HUES64 (cell line): ENCODE results near the gene EIF5B.
A peak's percentile ranks its signal among the peaks of the same experiment; 100 is the strongest.

Experiments
- H3K27ac ChIP-seq: 2 replicates; pipeline ENCODE4 v1.7.0; 2013; ENCODE audit warnings: low read depth, low read length, inconsistent platforms
- H3K27me3 ChIP-seq: 2 replicates; pipeline ENCODE4 v1.6.1; 2013; ENCODE audit warnings: mild to moderate bottlenecking, low read length; ENCODE audit not compliant: insufficient read depth
- H3K36me3 ChIP-seq: 2 replicates; pipeline ENCODE4 v1.6.1; 2013; ENCODE audit warnings: mild to moderate bottlenecking, low read length; ENCODE audit not compliant: insufficient read depth
- H3K4me1 ChIP-seq: 2 replicates; pipeline ENCODE4 v1.6.1; 2013; ENCODE audit warnings: mild to moderate bottlenecking, low read length, moderate library complexity; ENCODE audit not compliant: insufficient read depth
- H3K4me3 ChIP-seq: 2 replicates; pipeline ENCODE4 v1.5.1; 2013; ENCODE audit warnings: mild to moderate bottlenecking, low read length, moderate library complexity
- H3K9ac ChIP-seq: 2 replicates; pipeline ENCODE4 v1.6.1; 2013; ENCODE audit warnings: mild to moderate bottlenecking, low read depth, low read length
- H3K9me3 ChIP-seq: 2 replicates; pipeline ENCODE4 v1.6.1; 2013; ENCODE audit warnings: low read depth, low read length; ENCODE audit not compliant: insufficient read depth
- WGBS: fragments of 150-250, 120-280 bp; methylation state at CpG from one replicate; pipeline ENCODE4 v1.1.7; 2013; ENCODE audit warnings: missing lambda C conversion rate; 5-methylcytosine and 5-hydroxymethylcytosine counted together

Gene EIF5B

DNA sequence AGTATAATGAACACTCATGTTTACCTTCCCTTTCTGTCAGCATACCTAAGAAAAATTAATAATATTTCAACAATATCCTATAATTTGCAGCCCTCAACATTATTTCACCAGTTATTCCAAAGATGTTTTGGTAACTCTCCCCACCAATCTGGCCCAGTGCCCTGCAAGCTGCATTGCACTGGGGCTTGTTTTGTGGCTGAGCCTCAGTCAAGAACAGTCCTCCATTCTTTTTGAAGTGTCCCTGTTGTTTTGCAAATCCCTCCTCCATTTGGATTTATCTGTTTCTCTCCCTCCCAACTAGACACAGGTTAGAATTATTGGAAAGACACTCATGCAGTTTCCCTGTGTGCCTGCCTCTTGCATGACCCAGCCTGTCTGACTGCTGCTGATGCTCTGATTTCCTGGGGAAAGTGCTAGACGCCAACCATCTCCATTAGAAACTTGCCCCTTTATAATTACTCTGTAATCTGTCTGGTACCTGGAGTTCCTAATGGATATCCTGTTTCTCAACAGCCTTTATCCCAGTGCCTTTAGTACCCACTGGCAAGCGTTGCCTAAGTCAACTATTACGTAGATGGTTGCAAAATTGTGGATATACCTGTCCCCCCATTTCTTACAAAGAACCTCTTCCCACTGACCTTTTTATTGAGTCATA lies 60.2 kb downstream of the EIF5B start:
- Histone ChIP-seq H3K27me3 (no peaks in the 10 kb centered on the region), H3K27ac (no peak overlapping the region), H3K36me3 (peaks cover 100% of the 10 kb centered on the region), H3K4me1 (no peaks in the 10 kb centered on the region), H3K9ac (no peak overlapping the region), H3K4me3 (no peak overlapping the region), H3K9me3 (no peaks in the 10 kb centered on the region)
- 92% methylated on average over 3 of the region's 3 CpGs for WGBS

DNA sequence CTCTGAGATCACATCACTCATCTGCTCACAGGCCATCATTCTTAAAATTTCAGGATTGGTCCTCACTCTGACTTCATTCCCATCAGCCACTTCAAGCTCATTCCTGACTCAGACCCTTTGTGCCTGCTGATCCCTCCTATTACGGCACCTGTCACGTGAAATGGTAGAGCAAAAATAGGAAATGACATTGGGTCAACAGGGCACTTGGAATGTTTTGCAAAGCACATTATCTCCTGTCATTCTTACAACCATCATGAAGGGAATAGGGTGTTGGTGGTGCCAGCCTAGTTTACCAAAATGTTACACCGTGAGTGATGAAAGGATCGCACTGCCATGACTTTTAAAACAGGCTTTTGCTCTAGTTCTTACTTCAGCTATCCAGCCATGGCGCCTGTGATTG lies 61.1 kb downstream of the EIF5B start:
- H3K4me1 ChIP-seq, result peaks cover 5% of the 10 kb centered on the region; the same call in 1 of the 2 replicates
- no peak overlapping the region for H3K4me3 ChIP-seq
- H3K27ac ChIP-seq, result no peak overlapping the region
- H3K9me3 ChIP-seq, result no peaks in the 10 kb centered on the region
- no peaks in the 10 kb centered on the region for H3K27me3 ChIP-seq
- H3K9ac ChIP-seq, result no peak overlapping the region
- peaks cover 100% of the 10 kb centered on the region for H3K36me3 ChIP-seq
- WGBS, result 97% methylated on average over 5 of the region's 5 CpGs

DNA sequence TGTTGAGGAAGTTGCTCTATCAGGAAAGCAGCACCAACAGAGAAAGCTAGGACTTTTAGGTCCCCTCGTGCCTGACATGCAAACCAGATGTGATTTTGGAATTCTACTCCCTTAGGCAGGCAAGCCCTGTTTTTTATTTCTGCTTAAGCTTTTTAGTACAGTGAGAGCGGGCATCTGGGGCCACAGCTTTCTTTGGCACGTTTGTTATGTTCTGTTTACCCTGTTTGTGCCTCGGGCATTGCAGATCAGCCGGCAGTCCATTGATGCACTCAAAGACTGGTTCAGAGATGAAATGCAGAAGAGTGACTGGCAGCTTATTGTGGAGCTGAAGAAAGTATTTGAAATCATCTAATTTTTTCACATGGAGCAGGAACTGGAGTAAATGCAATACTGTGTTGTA lies 61.9 kb downstream of the EIF5B start:
- no peak overlapping the region for H3K27ac ChIP-seq
- WGBS, result 93% methylated on average over 5 of the region's 5 CpGs

DNA sequence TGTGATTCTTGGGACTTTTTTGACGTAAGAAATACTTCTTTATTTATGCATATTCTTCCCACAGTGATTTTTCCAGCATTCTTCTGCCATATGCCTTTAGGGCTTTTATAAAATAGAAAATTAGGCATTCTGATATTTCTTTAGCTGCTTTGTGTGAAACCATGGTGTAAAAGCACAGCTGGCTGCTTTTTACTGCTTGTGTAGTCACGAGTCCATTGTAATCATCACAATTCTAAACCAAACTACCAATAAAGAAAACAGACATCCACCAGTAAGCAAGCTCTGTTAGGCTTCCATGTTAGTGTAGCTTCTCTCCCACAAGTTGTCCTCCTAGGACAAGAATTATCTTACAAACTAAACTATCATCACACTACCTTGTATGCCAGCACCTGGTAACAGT lies 62.6 kb downstream of the EIF5B start:
- Histone ChIP-seq H3K4me1 (peaks cover 20% of the 10 kb centered on the region), H3K9me3 (no peaks in the 10 kb centered on the region), H3K27ac (no peak overlapping the region), H3K9ac (no peak overlapping the region), H3K27me3 (no peaks in the 10 kb centered on the region), H3K36me3 (peaks cover 100% of the 10 kb centered on the region), H3K4me3 (no peak overlapping the region)
- 100% methylated on average over 1 of the region's 2 CpGs for WGBS

More for the DNA sequence above, 61.9 kb downstream of the EIF5B start:
- Histone ChIP-seq H3K36me3 (peaks cover 100% of the 10 kb centered on the region), H3K4me3 (no peak overlapping the region), H3K27me3 (no peaks in the 10 kb centered on the region), H3K9ac (no peak overlapping the region), H3K4me1 (peaks cover 13% of the 10 kb centered on the region), H3K9me3 (no peaks in the 10 kb centered on the region)

DNA sequence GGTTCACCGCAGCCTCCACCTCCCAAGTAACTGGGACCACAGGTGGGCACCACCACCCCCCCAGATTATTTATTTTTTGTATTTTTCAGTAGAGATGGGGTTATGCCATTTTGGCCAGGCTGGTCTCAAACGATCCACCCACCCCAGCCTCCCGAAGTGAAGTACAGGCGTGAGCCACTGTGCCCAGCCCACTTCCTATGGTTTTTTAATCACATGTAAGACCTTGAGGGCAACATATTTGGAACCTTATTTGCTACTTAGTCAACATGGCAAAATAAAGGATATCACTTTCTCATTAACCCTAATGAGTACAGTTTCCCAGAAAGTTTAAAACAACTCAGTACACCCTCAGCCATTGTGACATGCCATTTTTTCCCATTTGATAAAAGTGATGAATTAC lies 64.7 kb downstream of the EIF5B start:
- H3K27me3 ChIP-seq, result no peaks in the 10 kb centered on the region
- H3K9ac ChIP-seq, result no peak overlapping the region
- H3K4me3 ChIP-seq, result no peak overlapping the region
- H3K36me3 ChIP-seq, result peaks cover 100% of the 10 kb centered on the region
- no peak overlapping the region for H3K27ac ChIP-seq
- WGBS, result 97% methylated on average over 4 of the region's 4 CpGs
- no peaks in the 10 kb centered on the region for H3K9me3 ChIP-seq
- peaks cover 21% of the 10 kb centered on the region for H3K4me1 ChIP-seq

DNA sequence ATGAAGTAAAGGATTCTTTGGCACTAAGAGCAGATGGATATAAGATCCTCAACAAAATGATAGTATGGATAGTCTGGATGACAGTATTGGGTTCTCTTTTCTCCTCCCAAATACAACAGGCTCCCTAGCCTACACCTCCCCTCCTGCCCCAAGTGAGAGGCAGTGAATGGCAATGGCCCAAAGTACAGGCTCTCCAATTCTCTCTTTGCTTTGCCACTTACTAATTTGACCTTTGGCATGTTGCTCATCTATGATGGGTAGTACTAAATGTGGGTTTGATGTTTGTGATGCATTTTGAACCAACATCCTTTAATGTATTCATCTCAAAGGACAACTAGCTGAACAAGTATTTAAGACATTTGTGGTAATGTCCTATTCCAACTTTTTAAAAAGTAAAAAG lies 65.9 kb downstream of the EIF5B start:
- no peak overlapping the region for H3K9ac ChIP-seq

DNA sequence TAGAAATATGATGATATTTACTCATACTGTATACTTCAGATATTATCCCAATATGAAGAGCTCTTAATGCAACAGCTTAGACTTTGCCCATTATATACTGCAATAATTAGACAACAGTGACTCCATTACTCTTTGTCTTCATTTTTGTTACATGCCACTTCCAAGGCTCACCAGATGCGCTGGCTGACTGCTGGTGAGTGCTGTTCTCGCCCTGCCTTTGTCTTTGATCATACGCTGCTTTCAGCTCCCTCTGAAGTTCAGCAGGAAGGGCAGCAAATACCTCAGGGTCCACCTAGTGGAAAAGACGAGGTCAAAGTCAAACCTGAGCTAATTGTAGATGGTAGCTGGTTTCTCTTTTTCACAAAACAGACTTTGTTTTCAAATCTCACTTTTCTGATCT lies 66.3 kb downstream of the EIF5B start:
- Histone ChIP-seq H3K9me3 (no peaks in the 10 kb centered on the region), H3K9ac (no peak overlapping the region), H3K4me1 (peaks cover 21% of the 10 kb centered on the region), H3K4me3 (no peak overlapping the region), H3K36me3 (peaks cover 97% of the 10 kb centered on the region), H3K27me3 (no peaks in the 10 kb centered on the region), H3K27ac (peak overlapping the region; percentile 15; the same call in 1 of the 2 replicates)
- 49% methylated on average over 4 of the region's 4 CpGs for WGBS

More for the DNA sequence above, 65.9 kb downstream of the EIF5B start:
- peaks cover 97% of the 10 kb centered on the region for H3K36me3 ChIP-seq
- H3K27me3 ChIP-seq, result no peaks in the 10 kb centered on the region
- H3K4me1 ChIP-seq, result peaks cover 21% of the 10 kb centered on the region
- no peak overlapping the region; the same call in 1 of the 2 replicates for H3K27ac ChIP-seq
- no peak overlapping the region for H3K4me3 ChIP-seq
- no peaks in the 10 kb centered on the region for H3K9me3 ChIP-seq

DNA sequence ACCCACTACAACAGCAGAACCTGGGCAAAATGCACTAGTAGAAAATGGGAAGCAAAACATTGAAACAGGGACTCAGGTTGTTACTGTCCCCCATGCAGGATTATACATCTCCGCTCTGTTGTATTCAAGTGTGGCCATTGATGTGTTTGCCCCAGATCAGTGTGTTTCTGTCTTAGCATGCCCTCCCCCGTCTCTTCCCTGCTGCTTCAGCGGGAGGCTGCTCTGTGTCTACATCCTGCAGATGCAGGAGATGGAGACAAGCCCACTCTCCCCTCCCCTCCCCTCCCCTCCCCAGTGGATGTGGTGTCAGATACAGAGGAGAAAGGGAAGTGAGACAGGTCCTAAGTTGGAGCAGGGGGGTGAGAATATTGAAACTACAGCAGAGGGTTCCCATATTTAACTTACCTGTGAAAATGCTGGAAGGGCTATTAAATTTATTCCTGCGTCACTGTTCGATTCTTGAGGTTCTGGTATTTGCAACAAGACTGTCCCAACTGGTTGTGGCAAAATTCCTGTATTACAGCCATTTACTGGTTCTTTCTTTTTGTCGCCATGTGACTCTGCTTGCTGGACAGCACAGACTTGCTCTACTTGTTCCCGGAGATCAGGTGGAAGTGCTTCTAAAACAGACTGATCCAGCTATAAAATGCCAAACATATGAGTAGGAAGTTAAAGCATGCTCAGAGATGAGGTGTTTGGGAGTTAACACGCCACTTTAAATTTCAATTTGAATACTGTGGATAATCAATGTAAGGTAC lies 67.0 kb downstream of the EIF5B start:
- H3K4me1 ChIP-seq, result peaks cover 21% of the 10 kb centered on the region
- no peaks in the 10 kb centered on the region for H3K27me3 ChIP-seq
- H3K4me3 ChIP-seq, result no peak overlapping the region
- WGBS, result 86% methylated on average over 7 of the region's 8 CpGs
- no peak overlapping the region for H3K9ac ChIP-seq
- peaks cover 97% of the 10 kb centered on the region for H3K36me3 ChIP-seq
- no peaks in the 10 kb centered on the region for H3K9me3 ChIP-seq
- H3K27ac ChIP-seq, result peak overlapping the region; percentile 17; the same call in 1 of the 2 replicates

DNA sequence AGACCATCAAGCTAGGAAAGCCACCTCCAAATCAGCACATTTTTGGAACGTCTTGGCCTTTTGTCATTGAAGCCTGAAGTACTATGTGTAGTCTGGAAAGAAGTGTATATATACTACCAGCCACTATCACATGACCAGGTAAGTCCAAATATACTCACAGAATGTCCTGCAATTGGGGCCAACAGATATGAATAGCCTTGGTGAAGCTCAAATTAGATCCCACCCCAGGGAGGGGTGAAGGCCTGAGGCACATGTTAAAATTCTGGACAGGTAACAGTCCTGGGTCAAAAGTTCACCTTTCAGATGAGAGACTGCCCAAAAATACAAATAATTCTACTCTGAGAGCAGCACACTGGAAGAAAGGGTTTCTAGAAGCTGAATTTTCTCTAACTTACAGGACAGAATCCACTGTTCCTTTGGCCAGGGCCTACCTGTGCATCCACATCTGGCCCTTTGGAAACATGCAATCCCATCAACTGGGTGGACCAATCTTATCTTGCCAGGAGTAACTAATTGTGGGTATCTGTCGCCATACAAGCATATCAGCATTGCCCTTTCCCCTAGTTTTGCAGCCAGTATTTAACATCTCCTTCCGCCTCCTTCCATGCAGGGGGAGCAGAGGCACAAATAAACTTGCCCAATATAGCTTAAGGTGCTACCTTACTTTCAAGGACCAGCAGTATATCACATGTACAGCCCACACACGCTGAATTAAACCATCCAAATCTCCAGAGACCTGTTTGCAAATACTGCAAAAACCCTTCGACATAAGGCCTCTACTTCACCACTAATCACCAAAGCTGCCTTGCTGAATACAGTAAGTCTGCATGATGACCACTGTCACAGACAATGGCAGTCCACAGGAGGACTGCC lies 67.8 kb downstream of the EIF5B start:
- Histone ChIP-seq H3K9me3 (no peaks in the 10 kb centered on the region), H3K27ac (no peak overlapping the region), H3K36me3 (peaks cover 93% of the 10 kb centered on the region), H3K4me1 (peaks cover 21% of the 10 kb centered on the region), H3K9ac (no peak overlapping the region), H3K27me3 (no peaks in the 10 kb centered on the region), H3K4me3 (no peak overlapping the region)
- WGBS, result 94% methylated on average over 4 of the region's 5 CpGs

DNA sequence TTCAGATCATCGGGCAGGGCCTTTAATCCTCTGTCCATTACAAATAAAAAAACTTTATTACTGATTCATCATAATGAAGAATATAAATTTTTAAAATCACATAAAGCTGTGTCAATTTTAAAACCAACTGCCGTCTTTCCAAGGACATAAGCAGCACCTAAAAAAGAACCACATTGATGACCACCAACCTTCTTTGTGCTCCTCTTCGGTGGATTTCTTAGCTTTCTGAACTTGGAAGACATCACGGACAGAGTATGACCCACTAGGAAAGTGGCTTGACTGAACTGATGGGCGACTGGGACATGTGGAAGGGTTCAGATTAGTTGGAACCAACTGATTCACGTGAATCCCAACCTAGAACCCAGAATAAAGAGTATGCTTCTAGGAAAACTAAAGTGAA lies 68.9 kb downstream of the EIF5B start:
- Histone ChIP-seq H3K4me1 (peaks cover 21% of the 10 kb centered on the region), H3K9me3 (no peaks in the 10 kb centered on the region), H3K27me3 (no peaks in the 10 kb centered on the region), H3K9ac (no peak overlapping the region), H3K36me3 (peaks cover 93% of the 10 kb centered on the region), H3K4me3 (no peak overlapping the region), H3K27ac (no peak overlapping the region)
- 95% methylated on average over 4 of the region's 6 CpGs for WGBS

DNA sequence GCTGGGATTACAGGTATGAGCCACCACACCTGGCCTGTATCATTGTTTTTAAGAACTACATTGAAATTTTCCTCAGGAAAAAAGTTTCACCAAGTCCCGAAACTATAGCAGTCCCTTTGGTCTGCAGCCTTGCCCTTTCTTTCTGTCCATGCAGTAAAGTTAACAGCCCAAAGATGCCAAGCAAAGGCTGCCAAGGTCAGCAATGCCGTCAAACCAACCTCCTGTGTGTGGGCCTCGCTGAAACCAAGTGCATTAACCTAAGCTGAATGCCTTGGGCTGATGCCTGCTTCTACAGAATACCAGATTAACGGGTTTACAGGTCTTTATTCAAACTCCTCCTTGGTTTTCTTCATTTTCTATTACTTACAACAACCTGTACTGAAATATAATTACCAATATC lies 73.1 kb downstream of the EIF5B start:
- Histone ChIP-seq H3K27me3 (no peaks in the 10 kb centered on the region), H3K4me3 (no peak overlapping the region), H3K4me1 (no peaks in the 10 kb centered on the region), H3K36me3 (peaks cover 92% of the 10 kb centered on the region), H3K9me3 (no peaks in the 10 kb centered on the region), H3K27ac (no peak overlapping the region), H3K9ac (no peak overlapping the region)
- WGBS, result 96% methylated on average over 4 of the region's 4 CpGs
